Measurements from ENCODE around the gene CDK5R1.

The CDK5R1 gene

GRCh38 chr17:32471652-32472051 lies 15.1 kb upstream of the CDK5R1 start:
- no peak for DNase-seq (ENCODE audit: low read depth)

- no peak for DNase-seq (ENCODE audit: low read depth)
These were observed 11.5 kb upstream of the CDK5R1 start for GRCh38 chr17:32475258-32475657.

- DNase-seq (ENCODE audit: low read depth), result no peak
These were observed 9.6 kb upstream of the CDK5R1 start for GRCh38 chr17:32477220-32477619.

GRCh38 chr17:32479074-32479617 lies 7.6 kb upstream of the CDK5R1 start:
- DNase-seq (ENCODE audit: low read depth), result no peak

GRCh38 chr17:32481193-32481592 lies 5.6 kb upstream of the CDK5R1 start:
- DNase-seq (ENCODE audit: low read depth), result no peak

- no peak for DNase-seq (ENCODE audit: low read depth)
These were observed 4.0 kb upstream of the CDK5R1 start for GRCh38 chr17:32482568-32483320.

- DNase-seq (ENCODE audit: low read depth), result no peak
These were observed 3.3 kb upstream of the CDK5R1 start for GRCh38 chr17:32483451-32484019.

- no peak for DNase-seq (ENCODE audit: low read depth)
These were observed 2.7 kb upstream of the CDK5R1 start for GRCh38 chr17:32484041-32484461.

- DNase-seq (ENCODE audit: low read depth), result no peak
These were observed 2.2 kb upstream of the CDK5R1 start for GRCh38 chr17:32484628-32485027.

GRCh38 chr17:32485261-32486110 lies 1.3 kb upstream of the CDK5R1 start:
- DNase-seq (ENCODE audit: low read depth), result no peak

- DNase-seq (ENCODE audit: low read depth), result peak; percentile 41
These were observed 587 bp upstream of the CDK5R1 start for GRCh38 chr17:32486111-32486700.

- no peak for DNase-seq (ENCODE audit: low read depth)
These were observed 832 bp downstream of the CDK5R1 start for GRCh38 chr17:32487473-32488176.

- no peak for DNase-seq (ENCODE audit: low read depth)
These were observed 1.4 kb downstream of the CDK5R1 start for GRCh38 chr17:32488177-32488542.

GRCh38 chr17:32488604-32489180 lies 1.9 kb downstream of the CDK5R1 start:
- no peak for DNase-seq (ENCODE audit: low read depth)

GRCh38 chr17:32489320-32490100 lies 2.7 kb downstream of the CDK5R1 start:
- no peak for DNase-seq (ENCODE audit: low read depth)

- no peak for DNase-seq (ENCODE audit: low read depth)
These were observed 3.3 kb downstream of the CDK5R1 start for GRCh38 chr17:32490101-32490482.

- DNase-seq (ENCODE audit: low read depth), result no peak
These were observed 4.8 kb downstream of the CDK5R1 start for GRCh38 chr17:32491371-32492263.

GRCh38 chr17:32492264-32492589 lies 5.4 kb downstream of the CDK5R1 start:
- no peak for DNase-seq (ENCODE audit: low read depth)

- DNase-seq (ENCODE audit: low read depth), result no peak
These were observed 6.0 kb downstream of the CDK5R1 start for GRCh38 chr17:32492648-32493289.

Data from stimulated activated CD8-positive, alpha-beta memory T cell treated with anti-CD3 and anti-CD28 coated beads, Interleukin-7, amount 100 ng/mL, for 24 hours (primary cell).